HEK293 (cell line): Measurements from ENCODE around the gene HOXB4.

Experiments used
- INSM2 ChIP-seq: fragments of 450-650 bp; formaldehyde crosslinking; IDR thresholded peaks from 2 replicates; pipeline ENCODE4 v1.5.1; 2016; ENCODE audit warnings: missing biosample characterization, missing genetic modification characterization
- KLF16 ChIP-seq: fragments of 450-650 bp; formaldehyde crosslinking; IDR thresholded peaks from 2 replicates; pipeline ENCODE4 v1.5.1; 2017; ENCODE audit warnings: missing biosample characterization, missing genetic modification characterization
- KLF8 ChIP-seq: fragments of 450-650 bp; formaldehyde crosslinking; IDR thresholded peaks from 2 replicates; pipeline ENCODE4 v1.5.1; 2016; ENCODE audit warnings: missing biosample characterization, missing genetic modification characterization
- OSR2 ChIP-seq: fragments of 450-650 bp; formaldehyde crosslinking; IDR thresholded peaks from 2 replicates; pipeline ENCODE4 v1.5.1; 2016; ENCODE audit warnings: missing biosample characterization, missing genetic modification characterization
- PATZ1 ChIP-seq: fragments of 450-650 bp; formaldehyde crosslinking; IDR thresholded peaks from 2 replicates; pipeline ENCODE4 v1.5.1; 2016; ENCODE audit warnings: missing biosample characterization, missing genetic modification characterization
- SALL2 ChIP-seq: fragments of 450-650 bp; formaldehyde crosslinking; IDR thresholded peaks from 2 replicates; pipeline ENCODE4 v1.5.0; 2017; ENCODE audit warnings: missing biosample characterization, mild to moderate bottlenecking, missing genetic modification characterization, borderline replicate concordance
- SP2 ChIP-seq: fragments of 450-650 bp; formaldehyde crosslinking; IDR thresholded peaks from 2 replicates; pipeline ENCODE4 v1.5.1; 2016; ENCODE audit warnings: missing biosample characterization, missing genetic modification characterization
- TCF7L2 ChIP-seq: IDR thresholded peaks from 2 replicates; pipeline ENCODE4 v1.6.1; 2011; ENCODE audit warnings: low read depth, mild to moderate bottlenecking, inconsistent platforms, low read length, moderate library complexity, borderline replicate concordance
- ZBTB17 ChIP-seq: fragments of 450-650 bp; formaldehyde crosslinking; IDR thresholded peaks from 2 replicates; pipeline ENCODE4 v1.5.1; 2016; ENCODE audit warnings: missing biosample characterization, missing genetic modification characterization
- ZBTB8A ChIP-seq: fragments of 450-650 bp; formaldehyde crosslinking; IDR thresholded peaks from 2 replicates; pipeline ENCODE4 v1.5.1; 2016; ENCODE audit warnings: missing biosample characterization, missing genetic modification characterization
- ZNF148 ChIP-seq: fragments of 450-650 bp; formaldehyde crosslinking; IDR thresholded peaks from 2 replicates; pipeline ENCODE4 v1.5.0; 2017; ENCODE audit warnings: missing biosample characterization, missing genetic modification characterization, borderline replicate concordance
- ZNF169 ChIP-seq: fragments of 450-650 bp; formaldehyde crosslinking; IDR thresholded peaks from 2 replicates; pipeline ENCODE4 v1.5.1; 2016; ENCODE audit warnings: missing biosample characterization, missing genetic modification characterization
- ZNF174 ChIP-seq: fragments of 450-650 bp; formaldehyde crosslinking; IDR thresholded peaks from 2 replicates; pipeline ENCODE4 v1.5.0; 2017; ENCODE audit warnings: missing biosample characterization, mild to moderate bottlenecking, missing genetic modification characterization
- ZNF2 ChIP-seq: fragments of 450-650 bp; formaldehyde crosslinking; IDR thresholded peaks from 2 replicates; pipeline ENCODE4 v1.5.1; 2016; ENCODE audit warnings: missing biosample characterization, missing genetic modification characterization
- ZNF211 ChIP-seq: fragments of 450-650 bp; formaldehyde crosslinking; IDR thresholded peaks from 2 replicates; pipeline ENCODE4 v1.5.1; 2016; ENCODE audit warnings: low read depth, missing biosample characterization, missing genetic modification characterization
- ZNF366 ChIP-seq: fragments of 450-650 bp; formaldehyde crosslinking; conservative IDR thresholded peaks from 2 replicates; pipeline ENCODE4 v1.5.1; 2016; ENCODE audit warnings: missing biosample characterization, missing genetic modification characterization
- ZNF394 ChIP-seq: fragments of 450-650 bp; formaldehyde crosslinking; IDR thresholded peaks from 2 replicates; pipeline ENCODE4 v1.5.1; 2016; ENCODE audit warnings: missing biosample characterization, missing genetic modification characterization, mild to moderate bottlenecking, moderate library complexity, borderline replicate concordance
- ZNF398 ChIP-seq: fragments of 450-650 bp; formaldehyde crosslinking; IDR thresholded peaks from 2 replicates; pipeline ENCODE4 v1.5.1; 2017; ENCODE audit warnings: missing biosample characterization, missing genetic modification characterization
- ZNF449 ChIP-seq: fragments of 450-650 bp; formaldehyde crosslinking; IDR thresholded peaks from 2 replicates; pipeline ENCODE4 v1.5.1; 2017; ENCODE audit warnings: missing biosample characterization, mild to moderate bottlenecking, missing genetic modification characterization, moderate library complexity
- ZNF585B ChIP-seq: fragments of 450-650 bp; formaldehyde crosslinking; IDR thresholded peaks from 2 replicates; pipeline ENCODE4 v1.5.1; 2016; ENCODE audit warnings: missing biosample characterization, missing genetic modification characterization
- ZNF645 ChIP-seq: fragments of 450-650 bp; formaldehyde crosslinking; IDR thresholded peaks from 2 replicates; pipeline ENCODE4; 2016; ENCODE audit warnings: missing biosample characterization, missing genetic modification characterization
- ZNF658 ChIP-seq: fragments of 450-650 bp; formaldehyde crosslinking; IDR thresholded peaks from 2 replicates; pipeline ENCODE4; 2016; ENCODE audit warnings: missing biosample characterization, missing genetic modification characterization
- ZNF704 ChIP-seq: fragments of 450-650 bp; formaldehyde crosslinking; IDR thresholded peaks from 2 replicates; pipeline ENCODE4 v1.5.1; 2016; ENCODE audit warnings: missing biosample characterization, missing genetic modification characterization
- ZSCAN5A ChIP-seq: fragments of 450-650 bp; formaldehyde crosslinking; IDR thresholded peaks from 2 replicates; pipeline ENCODE4 v1.5.1; 2016; ENCODE audit warnings: missing biosample characterization, missing genetic modification characterization

Gene HOXB4

GRCh38 chr17:48563385-48563838, 14.7 kb downstream of the HOXB4 start (continued):
- no peak for TF ChIP-seq ZSCAN5A
- no peak; the same call in 1 of the 2 replicates for TF ChIP-seq ZNF366 (tag by site-specific recombination)
- peak; percentile 37; the same call in 1 of the 2 replicates for TF ChIP-seq ZNF394 (tag by site-specific recombination)
- no peak for TF ChIP-seq ZNF174 (tag by site-specific recombination)
- TF ChIP-seq TCF7L2 = no peak
- TF ChIP-seq ZNF398 (tag by site-specific recombination) = no peak
- TF ChIP-seq ZBTB17 (tag by site-specific recombination) = 0 out of 2 replicates have a peak, but pooled peaks have one; percentile 20
- no peak for TF ChIP-seq SP2 (tag by site-specific recombination)
- TF ChIP-seq ZNF211 (tag by site-specific recombination) = no peak
- no peak for TF ChIP-seq SALL2 (tag by site-specific recombination)
- no peak for TF ChIP-seq KLF8 (tag by site-specific recombination)
- TF ChIP-seq ZBTB8A (tag by site-specific recombination) = peak; percentile 42; the same call in 1 of the 2 replicates
- TF ChIP-seq ZNF704 (tag by site-specific recombination) = no peak
- TF ChIP-seq ZNF148 (tag by site-specific recombination) = no peak
- TF ChIP-seq PATZ1 (tag by site-specific recombination) = peak; percentile 47; the same call in 1 of the 2 replicates
- TF ChIP-seq ZNF449 (tag by site-specific recombination) = peak; percentile 86
- no peak for TF ChIP-seq INSM2
- no peak for TF ChIP-seq ZNF645
- no peak for TF ChIP-seq ZNF169
- TF ChIP-seq KLF16 (tag by site-specific recombination) = no peak
- TF ChIP-seq OSR2 (tag by site-specific recombination) = peak; percentile 19; the same call in 1 of the 2 replicates
- no peak for TF ChIP-seq ZNF658 (tag by site-specific recombination)
- peak; percentile 55; the same call in 1 of the 2 replicates for TF ChIP-seq ZNF2 (tag by site-specific recombination)
- no peak for TF ChIP-seq ZNF585B (tag by site-specific recombination)
